Cardiac atrium fibroblast (primary cell): ENCODE results near the gene CRYGA. TPM values are rescaled to one million over a fixed set of nuclear protein-coding genes. Genes with fewer than 3 reads are reported as not detected.

Experiments
- total RNA-seq: library from RNA; depleted of rRNA; stranded (reverse); fragments of >200 nt; gene quantifications from 2 replicates; pipeline ENCODE4 v1.2.3, GENCODE V29; 2015

Gene CRYGA, protein sequence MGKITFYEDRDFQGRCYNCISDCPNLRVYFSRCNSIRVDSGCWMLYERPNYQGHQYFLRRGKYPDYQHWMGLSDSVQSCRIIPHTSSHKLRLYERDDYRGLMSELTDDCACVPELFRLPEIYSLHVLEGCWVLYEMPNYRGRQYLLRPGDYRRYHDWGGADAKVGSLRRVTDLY
- not detected in 2 replicates for total RNA-seq

DNA sequence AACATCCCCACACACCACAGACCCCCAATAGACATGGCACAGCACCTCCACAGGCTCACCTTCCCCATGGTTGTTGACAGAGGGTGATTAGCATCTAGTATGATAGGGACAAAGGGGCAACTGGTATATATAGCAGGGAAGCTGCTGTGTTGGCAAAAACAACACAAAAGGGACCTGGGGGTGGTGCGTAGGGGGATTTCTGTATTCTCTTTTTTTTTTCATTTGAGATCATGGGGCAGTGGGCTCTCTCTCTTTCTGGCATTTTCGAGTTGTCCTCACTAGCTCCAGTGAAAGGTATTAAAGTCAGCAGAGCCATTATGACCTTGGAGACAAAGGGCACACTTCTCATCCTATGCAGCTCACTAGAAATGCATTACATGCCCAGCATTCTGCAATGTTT, at the start of gene CRYGA:
TSS of gene CRYGA (minus strand) at position 101 of the 400 bp plus-strand sequence. CDS start at position 68, 33 bp downstream.

DNA sequence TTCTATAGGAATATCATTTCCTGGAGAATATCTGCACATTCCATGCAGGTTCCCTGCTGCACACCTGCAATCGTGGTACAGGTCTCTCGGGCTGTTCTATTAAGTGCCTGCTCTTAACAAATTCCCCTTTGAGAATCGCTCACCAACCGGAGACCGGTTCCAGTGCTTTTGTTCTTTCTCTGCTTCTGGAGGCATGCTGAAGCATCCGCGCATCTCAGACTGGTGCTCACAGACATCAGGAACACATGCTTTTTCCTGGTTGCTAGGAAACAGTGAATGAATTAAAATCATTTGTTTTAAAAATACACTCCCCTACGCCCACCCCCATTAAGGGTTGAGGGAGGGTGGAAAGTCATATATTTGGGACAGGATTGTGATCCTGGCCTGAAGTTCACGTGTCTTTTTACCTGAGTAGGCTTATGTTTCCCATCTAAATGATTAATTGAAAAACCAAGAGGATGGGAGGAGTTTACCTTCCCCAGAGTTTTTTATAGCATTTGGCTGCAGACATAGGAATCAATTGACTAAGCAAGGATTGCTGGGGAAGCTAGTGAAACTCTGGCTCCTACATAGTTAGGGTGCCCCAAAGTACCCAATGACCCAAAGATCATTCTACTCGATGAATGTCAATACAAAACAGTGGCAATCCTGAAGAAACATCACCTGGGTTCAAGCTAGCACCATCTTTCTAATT, 26.6 kb upstream of the CRYGA start, which contains the start of gene C2orf80:
TSS of gene C2orf80 (minus strand) at position 221 of the 694 bp plus-strand sequence. CDS start 3,044 bp downstream, outside the sequence.

DNA sequence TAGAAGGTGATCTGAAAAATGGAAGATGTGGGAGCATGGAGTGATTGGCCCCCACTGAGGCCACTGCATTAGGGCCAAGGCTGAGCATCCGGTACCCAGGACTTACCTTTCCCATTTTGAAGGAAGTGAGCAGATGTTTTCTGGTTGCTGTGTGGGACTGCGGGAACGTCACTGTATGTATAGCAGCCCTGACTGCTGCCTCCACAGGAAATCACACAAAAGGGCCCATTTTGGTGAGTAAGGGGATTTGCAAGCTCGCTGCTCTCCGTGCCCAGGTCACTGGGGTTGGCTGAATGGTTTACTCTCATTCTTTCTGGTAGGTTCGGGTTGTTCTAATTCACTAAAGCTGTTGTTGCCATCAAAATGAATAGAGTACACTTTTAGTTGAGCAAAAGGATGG, 17.4 kb downstream of the CRYGA start, which contains the start of gene CRYGB:
TSS of gene CRYGB (minus strand) at position 153 of the 400 bp plus-strand sequence. CDS start at position 115, 38 bp downstream.

DNA sequence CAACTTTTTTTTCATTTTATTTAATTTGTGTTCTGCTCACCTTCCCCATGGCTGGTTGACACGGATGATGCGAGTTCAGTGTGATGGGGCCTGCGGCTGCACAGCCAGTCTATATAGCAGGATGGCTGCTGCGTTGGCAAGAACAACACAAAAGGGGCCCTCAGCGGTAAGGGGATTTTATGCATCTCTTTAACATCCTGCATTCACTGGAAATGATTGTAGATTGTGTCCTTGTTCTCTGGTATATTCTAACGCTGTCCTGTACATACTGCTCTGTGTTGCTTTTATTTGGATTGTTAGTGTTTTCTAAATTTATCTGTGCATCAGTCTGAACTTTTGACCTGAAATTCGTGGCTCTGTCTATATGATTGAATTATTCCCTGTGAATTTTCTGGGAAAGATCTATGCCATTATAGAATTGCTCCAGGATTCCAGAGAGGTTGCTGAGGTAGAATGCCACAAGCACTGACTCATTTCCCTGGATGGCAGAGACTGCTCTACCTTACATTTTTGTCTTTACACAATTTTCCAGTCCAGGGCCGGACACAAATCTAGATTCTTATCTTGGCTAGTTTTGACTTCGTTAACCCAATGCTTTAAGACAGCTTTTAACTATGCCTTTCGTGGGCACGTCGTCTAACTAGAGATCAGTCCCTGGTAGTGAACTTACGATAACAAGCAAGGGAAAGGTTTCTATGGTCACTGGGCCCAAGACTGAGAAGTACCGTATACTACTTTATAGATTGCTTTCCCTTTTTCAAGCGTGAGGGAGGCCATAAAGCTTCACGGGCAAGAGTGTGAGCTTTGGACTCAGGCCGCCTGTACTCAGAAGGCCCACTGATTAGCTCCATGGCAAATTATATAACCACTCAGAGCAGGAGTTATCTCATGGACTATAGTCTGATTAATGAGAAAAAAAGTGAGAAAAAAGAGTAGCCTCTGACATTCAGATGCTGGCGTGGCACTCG, 33.4 kb downstream of the CRYGA start, which contains the start of gene CRYGC:
TSS of gene CRYGC (minus strand) at position 85 of the 968 bp plus-strand sequence. CDS start at position 49, 36 bp downstream.

DNA sequence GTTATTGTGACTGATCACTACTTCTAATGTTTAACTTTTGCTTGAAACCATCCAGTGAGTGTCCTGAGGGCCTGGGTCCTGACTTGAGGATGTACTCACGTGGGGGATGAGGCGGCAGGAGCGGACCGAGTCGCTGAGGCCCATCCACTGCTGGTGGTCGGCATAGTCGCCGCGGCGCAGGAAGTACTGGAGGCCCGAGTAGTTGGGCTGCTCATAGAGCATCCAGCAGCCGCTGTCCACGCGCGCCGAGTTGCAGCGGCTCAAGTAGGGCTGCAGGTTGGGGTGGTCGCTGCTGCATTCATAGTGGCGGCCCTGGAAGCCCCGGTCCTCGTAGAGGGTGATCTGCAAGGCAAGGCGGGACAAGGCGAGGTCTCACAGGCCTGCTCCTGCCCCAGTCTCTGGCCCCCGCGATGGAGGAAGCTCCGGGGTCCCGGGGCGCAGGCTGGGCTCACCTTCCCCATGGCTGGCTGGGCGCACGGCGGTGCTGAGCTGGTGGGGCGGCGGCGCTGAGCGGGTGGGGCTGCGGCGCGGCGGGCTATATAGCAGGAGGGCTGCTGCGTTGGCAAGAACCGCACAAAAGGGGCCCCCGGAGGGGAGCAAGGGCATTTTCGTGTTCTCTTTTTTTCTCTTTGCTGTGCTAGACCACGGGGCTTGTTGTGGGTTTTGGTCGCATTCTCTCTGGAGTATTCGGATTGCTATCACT, 39.2 kb downstream of the CRYGA start, which contains the start of gene CRYGD:
TSS of gene CRYGD (minus strand) at position 512 of the 703 bp plus-strand sequence. CDS start at position 461, 51 bp downstream.

Other genes with a start within 250 kb of the CRYGA start
- 5.1 and 7.5 TPM in 2 replicates for gene PLEKHM3, start 138.1 kb downstream of the CRYGA start, total RNA-seq
- not detected in 2 replicates for gene CRYGD, start 39.1 kb downstream of the CRYGA start, total RNA-seq
- gene CRYGC, start 33.8 kb downstream of the CRYGA start, total RNA-seq, result not detected in 2 replicates
- gene CRYGB, start 17.4 kb downstream of the CRYGA start, total RNA-seq, result not detected in 2 replicates
- not detected in 2 replicates for gene C2orf80, start 26.4 kb upstream of the CRYGA start, total RNA-seq
- gene IDH1, start 91.5 kb upstream of the CRYGA start, total RNA-seq, result 72.9 and 94.8 TPM in 2 replicates
- 20.6 and 22.4 TPM in 2 replicates for gene PIKFYVE, start 102.7 kb upstream of the CRYGA start, total RNA-seq
- not detected in 2 replicates for gene PTH2R, start 243.2 kb upstream of the CRYGA start, total RNA-seq